ENCODE results near the gene DNAJB11. TPM values are rescaled to one million over a fixed set of nuclear protein-coding genes. Genes with fewer than 3 reads are reported as not detected.

The DNAJB11 gene
- total and polyA plus RNA-seq, 7 donors = 10.8 to 73.3 (median 23.5) TPM

DNA sequence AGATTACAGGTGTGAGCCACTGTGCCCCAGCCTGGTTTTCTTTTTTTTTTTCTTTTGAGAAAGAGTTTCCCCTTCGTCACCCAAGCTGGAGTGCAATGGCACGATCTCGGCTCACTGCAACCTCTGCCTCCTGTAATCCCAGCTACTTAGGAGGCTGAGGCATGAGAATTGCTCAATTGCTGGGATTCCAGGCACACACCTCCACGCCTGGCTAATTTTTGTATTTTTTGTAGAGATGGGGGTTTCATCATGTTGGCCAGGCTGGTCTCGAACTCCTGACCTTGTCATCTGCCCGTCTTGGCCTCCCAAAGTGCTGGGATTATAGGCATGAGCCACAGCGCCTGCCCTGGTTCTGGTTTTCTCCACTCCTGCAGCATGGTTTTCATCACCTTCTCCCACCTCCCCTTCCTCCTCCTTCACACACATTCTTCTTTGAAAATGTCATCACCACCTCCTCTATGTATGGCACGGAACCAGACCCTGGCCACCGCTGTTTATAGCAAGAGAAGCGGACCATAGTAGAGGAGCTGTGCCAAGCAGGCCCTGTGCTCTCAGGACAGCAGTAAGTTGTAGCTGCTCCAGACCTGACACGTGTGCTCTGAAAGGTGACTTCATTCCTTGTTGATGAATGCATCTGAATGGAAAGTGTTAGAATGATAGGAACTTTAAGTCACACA is 27.7 kb downstream of the DNAJB11 start:
- TF ChIP-seq POLR2A (IDR thresholded peaks at IDR 0.05) (no peak), POLR2AphosphoS5 (IDR thresholded peaks at IDR 0.05) (no peak), EP300 (IDR thresholded peaks at IDR 0.05) (no peak)
- TF ChIP-seq, protein P1, sequence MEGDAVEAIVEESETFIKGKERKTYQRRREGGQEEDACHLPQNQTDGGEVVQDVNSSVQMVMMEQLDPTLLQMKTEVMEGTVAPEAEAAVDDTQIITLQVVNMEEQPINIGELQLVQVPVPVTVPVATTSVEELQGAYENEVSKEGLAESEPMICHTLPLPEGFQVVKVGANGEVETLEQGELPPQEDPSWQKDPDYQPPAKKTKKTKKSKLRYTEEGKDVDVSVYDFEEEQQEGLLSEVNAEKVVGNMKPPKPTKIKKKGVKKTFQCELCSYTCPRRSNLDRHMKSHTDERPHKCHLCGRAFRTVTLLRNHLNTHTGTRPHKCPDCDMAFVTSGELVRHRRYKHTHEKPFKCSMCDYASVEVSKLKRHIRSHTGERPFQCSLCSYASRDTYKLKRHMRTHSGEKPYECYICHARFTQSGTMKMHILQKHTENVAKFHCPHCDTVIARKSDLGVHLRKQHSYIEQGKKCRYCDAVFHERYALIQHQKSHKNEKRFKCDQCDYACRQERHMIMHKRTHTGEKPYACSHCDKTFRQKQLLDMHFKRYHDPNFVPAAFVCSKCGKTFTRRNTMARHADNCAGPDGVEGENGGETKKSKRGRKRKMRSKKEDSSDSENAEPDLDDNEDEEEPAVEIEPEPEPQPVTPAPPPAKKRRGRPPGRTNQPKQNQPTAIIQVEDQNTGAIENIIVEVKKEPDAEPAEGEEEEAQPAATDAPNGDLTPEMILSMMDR (IDR thresholded peaks at IDR 0.05) = no peak
- Histone ChIP-seq H3K9me3 (no peaks in the 10 kb centered on the region), H3K4me1 (no peaks in the 10 kb centered on the region), H3K36me3 (no peaks in the 10 kb centered on the region), H3K27me3 (no peaks in the 10 kb centered on the region), H3K27ac (no peak overlapping the region), H3K4me3 (no peak overlapping the region)
- 90 to 92% methylated on average over 11 of the region's 11 CpGs for WGBS, 2 donors
- no peak for DNase-seq
- intact Hi-C loops (cut with DNase I) = no loop called here

DNA sequence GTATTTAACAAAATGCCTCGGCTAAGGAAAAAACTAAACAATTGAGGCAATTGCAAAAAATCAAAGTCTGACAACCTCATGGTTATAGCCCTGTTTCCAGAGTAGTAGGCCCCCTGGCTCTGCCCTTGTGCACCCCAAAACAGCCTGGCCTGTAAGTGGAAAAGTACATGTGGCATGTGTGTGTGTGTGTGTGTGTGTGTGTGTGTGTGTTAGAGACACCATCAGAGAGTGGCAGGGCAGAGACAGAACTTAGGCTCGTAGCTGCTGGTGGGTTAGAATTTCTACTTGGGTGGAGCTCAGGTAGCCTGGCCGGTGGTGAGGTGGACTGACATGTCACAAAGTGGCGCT is 28.2 kb downstream of the DNAJB11 start:
- Histone ChIP-seq H3K4me3 (no peak overlapping the region), H3K36me3 (no peaks in the 10 kb centered on the region), H3K4me1 (no peaks in the 10 kb centered on the region), H3K27ac (no peak overlapping the region), H3K9me3 (no peaks in the 10 kb centered on the region), H3K27me3 (no peaks in the 10 kb centered on the region)
- WGBS, 2 donors = 89 to 93% methylated on average over 4 of the region's 4 CpGs
- TF ChIP-seq POLR2A (IDR thresholded peaks at IDR 0.05) = no peak
- no peak for TF ChIP-seq EP300 (IDR thresholded peaks at IDR 0.05)
- no peak for TF ChIP-seq POLR2AphosphoS5 (IDR thresholded peaks at IDR 0.05)
- TF ChIP-seq, protein P1 (IDR thresholded peaks at IDR 0.05) = no peak
- DNase-seq = no peak
- intact Hi-C loops (cut with DNase I) = no loop called here

DNA sequence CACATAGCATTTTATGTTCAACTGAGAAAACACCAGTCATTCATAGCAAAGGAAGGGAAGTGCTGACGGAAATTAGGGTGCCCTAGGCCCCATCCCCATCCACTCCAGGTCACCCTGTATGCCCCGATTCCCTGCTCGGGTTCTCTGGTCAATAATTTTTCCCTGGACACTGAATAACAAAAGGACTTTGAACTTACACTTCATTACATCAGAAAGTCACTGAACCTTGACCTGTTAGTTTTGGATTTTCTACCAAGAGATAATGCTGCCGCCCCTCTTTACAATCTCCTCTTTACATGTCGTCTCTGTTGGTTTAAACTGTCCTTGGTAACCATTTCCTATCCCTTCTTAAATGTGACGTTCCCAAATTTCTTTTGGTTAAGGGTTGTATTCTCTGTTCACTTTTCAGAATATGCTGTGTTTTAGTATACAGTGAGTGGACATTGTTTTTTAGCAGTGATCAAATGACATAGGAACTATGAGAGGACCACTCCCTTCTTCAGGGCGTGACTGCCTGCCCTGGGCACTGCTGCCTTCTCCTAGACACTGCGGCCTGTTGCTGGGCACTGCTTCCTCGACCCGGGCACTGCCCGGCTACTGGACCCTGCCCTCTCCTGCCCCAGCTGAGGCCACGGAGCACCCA is 28.7 kb downstream of the DNAJB11 start:
- Histone ChIP-seq H3K36me3 (no peaks in the 10 kb centered on the region), H3K27ac (no peak overlapping the region), H3K4me3 (no peak overlapping the region), H3K27me3 (no peaks in the 10 kb centered on the region), H3K4me1 (no peaks in the 10 kb centered on the region), H3K9me3 (no peaks in the 10 kb centered on the region)
- WGBS, 2 donors = 36 to 70% methylated on average over 12 of the region's 12 CpGs
- DNase-seq = no peak
- intact Hi-C loops (cut with DNase I) = no loop called here
- TF ChIP-seq, protein P1 (IDR thresholded peaks at IDR 0.05) = no peak
- TF ChIP-seq EP300 (IDR thresholded peaks at IDR 0.05) = no peak
- TF ChIP-seq POLR2AphosphoS5 (IDR thresholded peaks at IDR 0.05) = no peak
- TF ChIP-seq POLR2A (IDR thresholded peaks at IDR 0.05) = no peak

DNA sequence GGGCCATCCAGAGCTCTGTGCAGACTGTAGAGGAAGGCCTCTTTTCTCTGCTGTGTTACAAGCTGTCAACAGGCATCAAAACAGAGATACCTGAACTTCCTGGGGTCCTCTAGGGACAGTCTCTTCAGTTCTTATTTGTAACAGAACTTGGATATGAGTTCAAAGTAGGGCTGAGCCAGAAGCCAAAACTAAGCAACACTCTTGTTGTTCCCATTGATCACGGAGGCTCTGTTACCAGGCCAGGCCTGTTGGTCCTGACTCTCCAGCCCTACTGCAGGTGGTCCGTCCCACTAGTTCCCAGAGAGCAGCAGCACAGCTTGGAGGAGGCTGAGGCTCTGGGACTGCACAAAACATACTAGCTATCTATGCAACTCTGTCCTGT is 29.3 kb downstream of the DNAJB11 start:
- no peak overlapping the region for H3K27ac ChIP-seq
- intact Hi-C loops (cut with DNase I) = no loop called here

More for the DNA sequence above, 29.3 kb downstream of the DNAJB11 start:
- H3K4me3 ChIP-seq = no peak overlapping the region
- TF ChIP-seq POLR2A (IDR thresholded peaks at IDR 0.05) = no peak
- TF ChIP-seq, protein P1 (IDR thresholded peaks at IDR 0.05) = no peak
- no peaks in the 10 kb centered on the region for H3K9me3 ChIP-seq
- no peak for DNase-seq
- H3K36me3 ChIP-seq = no peaks in the 10 kb centered on the region
- H3K27me3 ChIP-seq = no peaks in the 10 kb centered on the region
- H3K4me1 ChIP-seq = no peaks in the 10 kb centered on the region
- WGBS, 2 donors = 94 to 96% methylated on average over 2 of the region's 2 CpGs
